Limb (tissue), 2 donors: ENCODE data around the gene ELK3.
A peak's percentile ranks its signal among the peaks of the same experiment; 100 is the strongest.

Source experiments
- DNase-seq, 2 donors: peaks; one replicate each; pipeline ENCODE4 v3.0.0-alpha.2; 2016; ENCODE audit errors: extremely low spot score in 2 of 2

Gene ELK3

DNA sequence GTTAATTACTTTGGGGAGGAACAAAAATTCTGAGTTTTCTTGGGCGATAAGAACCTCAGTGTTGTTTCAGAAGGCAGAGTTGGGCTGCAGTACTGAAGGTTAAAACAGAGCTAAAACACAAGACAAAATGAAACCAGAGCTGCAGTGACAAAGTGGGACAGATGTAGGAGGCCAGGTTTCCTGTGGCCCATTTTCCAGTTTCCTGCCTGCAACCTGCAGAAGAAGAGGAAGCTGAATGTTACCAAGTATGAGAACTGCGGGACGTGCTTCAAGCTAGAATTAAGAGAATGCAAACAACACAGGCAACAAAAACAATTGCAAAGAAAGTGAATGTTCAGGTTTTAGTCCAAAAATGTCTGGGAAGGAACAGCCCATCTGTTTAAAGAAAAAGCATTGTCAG, 17.8 kb downstream of the ELK3 start:
- DNase-seq = no peak

GRCh38 chr12:96212456-96213375, 18.5 kb downstream of the ELK3 start:
- no peak for DNase-seq

DNA sequence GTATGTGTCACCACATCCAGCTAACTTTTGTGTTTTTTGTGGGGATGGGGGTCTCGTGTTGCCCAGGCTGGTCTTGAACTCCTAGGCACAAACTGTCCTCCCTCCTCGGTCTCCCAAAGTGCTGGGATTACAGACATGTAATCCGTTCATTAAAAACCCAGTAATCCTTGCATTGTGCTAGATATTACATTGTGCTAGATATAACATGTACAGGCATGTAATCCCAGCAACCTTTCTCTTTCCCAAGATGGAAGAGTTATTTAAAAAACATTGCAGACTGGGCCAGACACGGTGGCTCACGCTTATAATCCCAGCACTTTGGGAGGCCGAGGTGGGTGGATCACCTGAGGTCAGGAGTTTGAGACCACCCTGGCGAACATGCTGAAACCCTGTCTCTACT, 19.7 kb downstream of the ELK3 start:
- no peak for DNase-seq

GRCh38 chr12:96215919-96216273, 21.7 kb downstream of the ELK3 start:
- DNase-seq = no peak

- DNase-seq = no peak
Measured at GRCh38 chr12:96218989-96219678, 25.0 kb downstream of the ELK3 start.

GRCh38 chr12:96219700-96220206, 25.6 kb downstream of the ELK3 start:
- DNase-seq = no peak

- DNase-seq = no peak
Measured at GRCh38 chr12:96220902-96221301, 26.7 kb downstream of the ELK3 start.

DNA sequence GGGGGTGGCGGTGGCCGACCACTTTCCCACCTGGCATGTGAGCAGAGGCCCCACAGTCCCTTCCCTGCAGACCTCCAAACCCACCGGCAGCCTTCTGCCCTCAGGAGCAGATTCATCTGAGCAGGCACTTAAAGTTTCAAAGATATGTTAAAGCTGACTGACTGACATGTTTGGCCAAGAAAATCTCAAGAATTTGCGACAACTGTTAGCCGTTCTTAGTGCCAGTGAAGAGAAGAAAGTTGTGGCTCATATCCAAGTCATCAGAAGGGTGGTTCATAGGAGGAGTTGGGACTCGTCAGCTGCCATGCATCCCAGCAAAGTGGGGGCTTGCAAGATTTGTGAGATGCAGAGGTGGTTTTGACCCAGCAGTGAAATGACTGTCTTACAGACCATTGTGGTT, 27.2 kb downstream of the ELK3 start:
- no peak for DNase-seq

DNA sequence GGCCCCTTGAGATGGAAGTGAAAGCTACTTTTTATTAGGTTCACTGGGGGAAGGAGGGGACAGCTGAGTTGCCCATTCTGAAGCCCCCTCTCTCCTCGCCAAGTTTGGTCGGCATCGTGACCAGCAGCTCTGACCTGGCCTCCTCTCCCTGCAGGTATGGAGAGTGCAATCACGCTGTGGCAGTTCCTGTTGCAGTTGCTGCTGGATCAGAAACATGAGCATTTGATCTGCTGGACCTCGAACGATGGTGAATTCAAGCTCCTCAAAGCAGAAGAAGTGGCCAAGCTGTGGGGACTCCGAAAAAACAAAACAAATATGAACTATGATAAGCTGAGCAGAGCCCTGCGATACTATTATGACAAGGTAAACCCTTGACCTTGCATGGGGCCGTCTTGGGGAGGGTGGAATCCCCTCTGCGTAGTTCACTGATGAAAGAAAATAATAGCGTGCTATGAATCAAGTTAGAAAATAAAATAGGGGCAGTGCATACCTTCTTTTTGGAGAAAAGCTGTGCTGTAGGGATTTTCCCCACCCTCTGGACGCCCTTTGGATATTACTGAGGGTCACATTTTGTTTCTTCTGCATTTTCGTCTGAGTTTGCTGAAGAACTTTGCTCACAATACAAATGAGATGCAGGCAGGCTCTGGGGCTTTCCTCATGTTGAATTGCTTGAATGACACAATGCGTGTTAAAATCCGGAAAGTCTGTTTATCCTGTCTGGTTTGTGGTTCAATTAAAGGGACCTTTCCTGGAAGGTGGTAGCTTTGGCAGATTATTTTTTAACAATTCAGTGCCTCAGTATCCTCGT, 29.4 kb downstream of the ELK3 start:
- no peak for DNase-seq

DNA sequence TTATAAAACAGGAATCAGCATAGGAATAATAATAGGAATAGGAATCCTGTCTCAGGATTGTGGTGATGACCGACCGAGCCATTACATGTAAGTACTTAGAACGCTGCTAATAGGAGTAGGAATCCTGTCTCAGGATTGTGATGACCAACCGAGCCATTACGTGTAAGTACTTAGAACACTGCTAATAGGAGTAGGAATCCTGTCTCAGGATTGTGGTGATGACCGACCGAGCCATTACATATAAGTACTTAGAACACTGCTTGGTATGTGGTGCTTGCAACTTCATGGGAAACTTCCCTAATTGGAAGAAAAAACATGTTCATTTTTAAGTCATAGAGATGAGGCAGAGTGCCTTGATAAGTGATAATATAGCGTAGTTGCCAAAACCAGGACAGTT, 30.0 kb downstream of the ELK3 start:
- no peak for DNase-seq

GRCh38 chr12:96225044-96225855, 31.1 kb downstream of the ELK3 start:
- DNase-seq = no peak

DNA sequence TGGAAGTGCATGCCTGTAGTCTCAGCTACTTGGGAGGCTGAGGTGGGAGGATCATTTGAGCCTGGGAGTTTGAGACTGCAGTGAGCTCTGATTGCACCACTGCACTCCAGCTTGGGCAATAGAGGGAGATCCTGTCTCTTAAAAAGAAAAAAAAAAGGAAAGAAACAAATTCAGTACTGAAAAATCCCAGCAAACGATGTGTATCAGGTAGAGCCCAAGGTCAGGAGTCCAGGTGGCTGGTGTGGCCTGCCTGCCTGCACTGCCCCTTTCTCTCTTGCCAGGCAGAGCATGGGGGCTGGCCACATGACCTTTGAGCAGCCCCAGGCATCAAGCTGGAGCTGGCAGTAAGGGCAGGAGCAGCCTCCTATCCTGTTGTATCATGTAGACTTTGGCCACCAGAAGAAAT, 31.8 kb downstream of the ELK3 start:
- no peak for DNase-seq

DNA sequence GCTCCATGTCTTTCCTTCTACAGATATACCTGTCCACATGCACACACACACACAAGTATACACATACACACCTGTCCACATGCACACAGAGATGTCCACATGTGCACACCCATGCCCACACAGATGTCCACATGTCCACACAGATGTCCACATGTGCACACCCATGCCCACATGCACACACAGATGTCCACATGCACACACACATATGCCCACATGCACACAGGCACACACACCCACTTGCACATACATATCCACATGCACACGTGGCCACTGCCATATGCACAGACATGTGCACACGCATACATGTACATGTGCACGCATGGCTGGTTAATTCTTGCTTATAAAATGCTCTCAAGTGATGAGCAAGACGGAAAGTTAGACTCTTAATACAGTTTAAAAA, 32.2 kb downstream of the ELK3 start:
- no peak for DNase-seq

DNA sequence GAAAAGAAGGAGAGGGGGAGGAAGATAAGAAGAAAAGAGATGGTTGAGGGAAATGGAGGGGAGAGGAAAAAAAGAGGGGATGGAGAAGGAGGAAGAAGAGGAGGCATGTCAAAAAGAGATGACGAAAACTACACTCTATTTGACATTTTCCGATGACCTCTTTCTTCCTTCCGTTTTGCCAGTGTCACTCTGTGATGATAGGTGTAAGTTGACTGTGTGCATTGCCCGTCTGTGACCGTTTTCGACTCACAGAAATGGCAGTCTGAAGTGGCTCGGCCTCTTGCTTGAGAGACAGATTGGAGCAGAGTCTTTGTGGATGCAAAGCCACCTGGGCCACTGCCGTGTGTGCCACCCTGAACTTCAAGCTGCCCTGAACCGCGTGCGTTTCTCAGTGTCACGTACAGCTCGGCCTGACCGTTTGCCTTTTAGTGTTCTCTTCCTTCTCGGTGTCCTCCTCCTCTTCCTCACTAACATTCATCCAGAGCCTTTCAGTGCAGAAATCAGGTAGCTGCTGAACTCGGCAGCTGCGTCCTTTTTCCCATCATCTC, 32.7 kb downstream of the ELK3 start:
- no peak for DNase-seq

GRCh38 chr12:96227365-96228106, 33.4 kb downstream of the ELK3 start:
- no peak for DNase-seq

GRCh38 chr12:96228566-96229248, 34.5 kb downstream of the ELK3 start:
- DNase-seq = no peak

- no peak for DNase-seq
Measured at GRCh38 chr12:96230646-96231045, 36.5 kb downstream of the ELK3 start.

GRCh38 chr12:96233168-96233567, 39.0 kb downstream of the ELK3 start:
- DNase-seq = no peak

DNA sequence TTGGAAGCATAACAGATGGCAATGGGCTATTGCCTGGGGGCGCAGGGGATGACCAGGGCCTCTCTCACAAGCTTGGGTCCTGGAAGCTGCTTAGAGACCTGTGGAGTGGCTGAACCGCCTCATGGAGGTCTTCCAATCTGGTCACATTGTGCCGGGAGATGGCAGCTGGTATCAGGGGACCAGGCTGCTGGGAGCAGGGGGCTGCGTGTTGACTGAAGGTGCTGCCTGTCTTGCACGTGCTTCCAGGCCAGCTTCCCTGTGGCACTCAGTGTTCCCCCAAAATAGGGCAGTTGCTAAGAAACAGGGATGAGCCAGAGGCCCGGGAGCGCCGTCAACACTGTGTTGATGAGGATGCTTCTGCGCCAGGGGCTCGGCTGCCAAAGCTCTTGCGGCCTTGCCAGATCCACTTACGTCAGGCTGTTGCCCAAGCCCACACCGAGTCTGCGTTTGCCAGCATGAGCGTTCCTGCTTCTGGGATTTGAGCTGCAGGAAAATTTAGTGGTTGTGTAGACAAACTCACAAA, 39.8 kb downstream of the ELK3 start:
- DNase-seq = peak; percentile 72 to 81
